Hematopoietic multipotent progenitor cell (in vitro differentiated cells): Measurements from ENCODE around the gene STK17A. TPM values are rescaled to one million over a fixed set of nuclear protein-coding genes. Genes with fewer than 3 reads are reported as not detected.
"Not testable (repeated sequence)": the region's sequence is repeated elsewhere in the genome, so short reads cannot be mapped to it uniquely, and the experiment has no call there.

Source experiments
- DNase-seq, 3 donors: peaks; one replicate each; pipeline ENCODE4 v3.0.0-alpha.2; 2011 to 2015; ENCODE audit warnings: low read depth in 2 of 3, low spot score in 2 of 3
- total RNA-seq: library from RNA; depleted of rRNA; stranded (reverse); fragments of >200 nt; gene quantifications from one replicate; pipeline ENCODE4 v1.2.3, GENCODE V29; 2012

Gene STK17A
- total RNA-seq, 1 donor: 10.8 TPM

- no peak for DNase-seq
Observed at GRCh38 chr7:43593010-43593409, 10.1 kb downstream of the STK17A start.

GRCh38 chr7:43594020-43594419 lies 11.1 kb downstream of the STK17A start:
- DNase-seq: no peak

- not testable (repeated sequence) for DNase-seq
Observed at GRCh38 chr7:43596426-43596825, 13.5 kb downstream of the STK17A start.

GRCh38 chr7:43600056-43600455 lies 17.1 kb downstream of the STK17A start:
- no peak for DNase-seq

GRCh38 chr7:43602256-43602655 lies 19.3 kb downstream of the STK17A start:
- DNase-seq: no peak

- no peak for DNase-seq
Observed at GRCh38 chr7:43604251-43604650, 21.3 kb downstream of the STK17A start.

- DNase-seq: no peak
Observed at GRCh38 chr7:43609097-43609496, 26.2 kb downstream of the STK17A start.

- no peak for DNase-seq
Observed at GRCh38 chr7:43612128-43612527, 29.2 kb downstream of the STK17A start.

- no peak for DNase-seq
Observed at GRCh38 chr7:43612599-43613589, 30.0 kb downstream of the STK17A start.

GRCh38 chr7:43615558-43616145 lies 32.7 kb downstream of the STK17A start:
- DNase-seq: no peak

GRCh38 chr7:43616977-43617376 lies 34.1 kb downstream of the STK17A start:
- DNase-seq: no peak

- DNase-seq: no peak
Observed at GRCh38 chr7:43618073-43618472, 35.2 kb downstream of the STK17A start.

GRCh38 chr7:43619213-43620012 lies 36.5 kb downstream of the STK17A start:
- no peak for DNase-seq

GRCh38 chr7:43621729-43622448 lies 39.0 kb downstream of the STK17A start:
- DNase-seq: no peak

GRCh38 chr7:43624156-43624555 lies 41.2 kb downstream of the STK17A start:
- DNase-seq: no peak

- DNase-seq: no peak
Observed at GRCh38 chr7:43625453-43625852, 42.5 kb downstream of the STK17A start.

- DNase-seq: no peak
Observed at GRCh38 chr7:43625980-43626379, 43.1 kb downstream of the STK17A start.

- no peak for DNase-seq
Observed at GRCh38 chr7:43626695-43627094, 43.8 kb downstream of the STK17A start.

- not testable (repeated sequence) for DNase-seq
Observed at GRCh38 chr7:43627798-43628197, 44.9 kb downstream of the STK17A start.

GRCh38 chr7:43628431-43628830 lies 45.5 kb downstream of the STK17A start:
- DNase-seq: no peak

- no peak for DNase-seq
Observed at GRCh38 chr7:43629857-43630256, 46.9 kb downstream of the STK17A start.
